Mesendoderm (in vitro differentiated cells): Measurements from ENCODE around the gene NAPG.
"Not testable (repeated sequence)": the region's sequence is repeated elsewhere in the genome, so short reads cannot be mapped to it uniquely, and the experiment has no call there.

Source experiments
- DNase-seq: peaks from one replicate; pipeline ENCODE4 v3.0.0; 2013
- H2AK5ac ChIP-seq: 2 replicates; pipeline ENCODE4 v1.6.1; 2013; ENCODE audit warnings: low read length, inconsistent platforms
- H2BK120ac ChIP-seq: 2 replicates; pipeline ENCODE4 v1.6.1; 2013; ENCODE audit warnings: low read depth, mild to moderate bottlenecking, low read length, moderate library complexity, mixed read lengths
- H2BK15ac ChIP-seq: replicated peaks from 2 replicates; pipeline ENCODE4 v1.6.1; 2013; ENCODE audit warnings: low read depth, mild to moderate bottlenecking, moderate library complexity
- H2BK5ac ChIP-seq: 2 replicates; pipeline ENCODE4 v1.6.1; 2013; ENCODE audit warnings: low read length, inconsistent platforms
- H3K18ac ChIP-seq: 2 replicates; pipeline ENCODE4 v1.6.1; 2013; ENCODE audit warnings: mild to moderate bottlenecking, low read length, mixed read lengths
- H3K23ac ChIP-seq: one replicate; pipeline ENCODE4 v1.6.1; 2013; ENCODE audit warnings: low read length
- H3K27ac ChIP-seq: 2 replicates; pipeline ENCODE4 v1.5.1; 2013; ENCODE audit warnings: low read depth, mild to moderate bottlenecking, inconsistent platforms, low read length, moderate library complexity
- H3K27me3 ChIP-seq: 2 replicates; pipeline ENCODE4 v1.6.1; 2013; ENCODE audit warnings: low read length, control low read depth, mild to moderate bottlenecking, inconsistent platforms; ENCODE audit not compliant: insufficient read depth, poor library complexity
- H3K36me3 ChIP-seq: 2 replicates; pipeline ENCODE4 v1.6.1; 2013; ENCODE audit warnings: low read length, inconsistent platforms; ENCODE audit not compliant: control insufficient read depth, insufficient read depth
- H3K4ac ChIP-seq: one replicate; pipeline ENCODE4 v1.6.1; 2013; ENCODE audit warnings: low read depth, mild to moderate bottlenecking, low read length, moderate library complexity
- H3K4me1 ChIP-seq: 2 replicates; pipeline ENCODE4 v1.6.1; 2013; ENCODE audit warnings: low read depth, low read length, inconsistent platforms; ENCODE audit not compliant: control insufficient read depth
- H3K4me2 ChIP-seq: 2 replicates; pipeline ENCODE4 v1.6.1; 2013; ENCODE audit warnings: low read length
- H3K4me3 ChIP-seq: 2 replicates; pipeline ENCODE4 v1.5.1; 2013; ENCODE audit warnings: mild to moderate bottlenecking, low read length
- H3K56ac ChIP-seq: one replicate; pipeline ENCODE4 v1.6.1; 2013; ENCODE audit warnings: low read length
- H3K79me1 ChIP-seq: 2 replicates; pipeline ENCODE4 v1.6.1; 2013; ENCODE audit warnings: low read length, inconsistent platforms
- H3K79me2 ChIP-seq: 2 replicates; pipeline ENCODE4 v1.6.1; 2013; ENCODE audit warnings: mild to moderate bottlenecking, low read length; ENCODE audit not compliant: control insufficient read depth, insufficient read depth
- H3K9ac ChIP-seq: 2 replicates; pipeline ENCODE4 v1.6.1; 2013; ENCODE audit warnings: low read length, inconsistent platforms
- H4K5ac ChIP-seq: one replicate; pipeline ENCODE4 v1.6.1; 2013; ENCODE audit warnings: low read length
- H4K8ac ChIP-seq: one replicate; pipeline ENCODE4 v1.6.1; 2013; ENCODE audit warnings: low read depth, mild to moderate bottlenecking, control low read depth, low read length, moderate library complexity
- WGBS: extraction: QIAGEN DNeasy Blood & Tissue Kit; methylation state at CpG from one replicate; pipeline ENCODE4 v1.1.7; 2013; ENCODE audit warnings: low lambda C conversion rate, missing lambda C conversion rate; ENCODE audit not compliant: insufficient coverage; ENCODE audit errors: extremely low coverage; 5-methylcytosine and 5-hydroxymethylcytosine counted together

The NAPG gene

GRCh38 chr18:10566390-10566789 lies 40.6 kb downstream of the NAPG start:
- H3K4me3 ChIP-seq = no peak overlapping the region
- H3K79me2 ChIP-seq = no peaks in the 10 kb centered on the region
- H3K36me3 ChIP-seq = no peaks in the 10 kb centered on the region
- no peak overlapping the region for H2BK15ac ChIP-seq
- H3K23ac ChIP-seq = no peak overlapping the region
- no peak overlapping the region for H2BK120ac ChIP-seq
- no CpG with 5 or more reads among the region's 3 CpGs for WGBS
- H3K4ac ChIP-seq = no peak overlapping the region
- no peak overlapping the region for H3K18ac ChIP-seq
- no peaks in the 10 kb centered on the region for H3K79me1 ChIP-seq
- H3K9ac ChIP-seq = no peak overlapping the region
- no peak overlapping the region for H3K56ac ChIP-seq
- no peak overlapping the region for H4K5ac ChIP-seq
- no peak overlapping the region for H2BK5ac ChIP-seq
- no peaks in the 10 kb centered on the region for H3K27me3 ChIP-seq
- H3K27ac ChIP-seq = no peak overlapping the region
- no peak for DNase-seq
- no peaks in the 10 kb centered on the region for H3K4me1 ChIP-seq
- H4K8ac ChIP-seq = no peak overlapping the region
- no peak overlapping the region for H2AK5ac ChIP-seq
- no peak overlapping the region for H3K4me2 ChIP-seq

- no CpG with 5 or more reads among the region's 5 CpGs for WGBS
- not testable (repeated sequence) for H3K27me3 ChIP-seq, H3K18ac ChIP-seq, H3K4me3 ChIP-seq, H3K56ac ChIP-seq, H2BK15ac ChIP-seq, H3K4me1 ChIP-seq, H3K23ac ChIP-seq, DNase-seq, H4K5ac ChIP-seq, H3K79me2 ChIP-seq, H4K8ac ChIP-seq, H3K4me2 ChIP-seq, H3K4ac ChIP-seq, H3K27ac ChIP-seq, H3K36me3 ChIP-seq, H3K9ac ChIP-seq, H3K79me1 ChIP-seq, H2AK5ac ChIP-seq, H2BK5ac ChIP-seq, H2BK120ac ChIP-seq
Measured at GRCh38 chr18:10569941-10570340, 44.1 kb downstream of the NAPG start.

GRCh38 chr18:10570622-10571021 lies 44.8 kb downstream of the NAPG start:
- H3K27me3 ChIP-seq = no peaks in the 10 kb centered on the region
- no peak for DNase-seq
- H3K23ac ChIP-seq = no peak overlapping the region
- H3K56ac ChIP-seq = no peak overlapping the region
- H3K79me1 ChIP-seq = no peaks in the 10 kb centered on the region
- H2AK5ac ChIP-seq = no peak overlapping the region
- H3K79me2 ChIP-seq = no peaks in the 10 kb centered on the region
- H3K4me2 ChIP-seq = no peak overlapping the region
- H3K18ac ChIP-seq = no peak overlapping the region
- H2BK15ac ChIP-seq = no peak overlapping the region
- no peaks in the 10 kb centered on the region for H3K36me3 ChIP-seq
- no peak overlapping the region for H4K5ac ChIP-seq
- no peak overlapping the region for H2BK5ac ChIP-seq
- H3K27ac ChIP-seq = no peak overlapping the region
- H2BK120ac ChIP-seq = no peak overlapping the region
- H4K8ac ChIP-seq = no peak overlapping the region
- no peak overlapping the region for H3K4me3 ChIP-seq
- no peak overlapping the region for H3K9ac ChIP-seq
- no peaks in the 10 kb centered on the region for H3K4me1 ChIP-seq
- no CpG with 5 or more reads among the region's 1 CpG for WGBS
- no peak overlapping the region for H3K4ac ChIP-seq

GRCh38 chr18:10571537-10571936 lies 45.7 kb downstream of the NAPG start:
- Histone ChIP-seq H3K4me3 (no peak overlapping the region), H2BK15ac (no peak overlapping the region), H3K36me3 (no peaks in the 10 kb centered on the region), H3K79me2 (no peaks in the 10 kb centered on the region), H2BK5ac (no peak overlapping the region), H3K27me3 (no peaks in the 10 kb centered on the region), H3K9ac (no peak overlapping the region), H3K27ac (no peak overlapping the region), H3K4ac (no peak overlapping the region), H3K23ac (no peak overlapping the region), H2BK120ac (no peak overlapping the region), H4K5ac (no peak overlapping the region), H2AK5ac (no peak overlapping the region), H4K8ac (no peak overlapping the region), H3K4me1 (no peaks in the 10 kb centered on the region), H3K4me2 (no peak overlapping the region), H3K79me1 (no peaks in the 10 kb centered on the region), H3K18ac (no peak overlapping the region), H3K56ac (no peak overlapping the region)
- DNase-seq = no peak
- no CpG with 5 or more reads among the region's 2 CpGs for WGBS

GRCh38 chr18:10573261-10573660 lies 47.4 kb downstream of the NAPG start:
- not testable (repeated sequence) for H2BK120ac ChIP-seq, DNase-seq, H2BK5ac ChIP-seq, H3K27ac ChIP-seq, H3K4me1 ChIP-seq, H3K18ac ChIP-seq, H3K4me3 ChIP-seq, H3K23ac ChIP-seq, H2BK15ac ChIP-seq, H3K79me2 ChIP-seq, H3K4me2 ChIP-seq, H3K4ac ChIP-seq, H4K5ac ChIP-seq, H2AK5ac ChIP-seq, H3K27me3 ChIP-seq, H4K8ac ChIP-seq, H3K9ac ChIP-seq, H3K36me3 ChIP-seq, H3K56ac ChIP-seq, H3K79me1 ChIP-seq
- no CpG with 5 or more reads among the region's 2 CpGs for WGBS

GRCh38 chr18:10574412-10574811 lies 48.6 kb downstream of the NAPG start:
- not testable (repeated sequence) for H3K4me1 ChIP-seq, H4K8ac ChIP-seq, H3K23ac ChIP-seq, H3K4me3 ChIP-seq, H3K4ac ChIP-seq, H2BK5ac ChIP-seq, H3K9ac ChIP-seq, H2BK120ac ChIP-seq, H2BK15ac ChIP-seq, H3K36me3 ChIP-seq, H3K27ac ChIP-seq, H3K4me2 ChIP-seq, H4K5ac ChIP-seq, H3K27me3 ChIP-seq, H2AK5ac ChIP-seq, H3K79me1 ChIP-seq, DNase-seq, H3K79me2 ChIP-seq, H3K18ac ChIP-seq, H3K56ac ChIP-seq
- no CpG with 5 or more reads among the region's 2 CpGs for WGBS
